ENCODE data around the gene KRT12. TPM values are rescaled to one million over a fixed set of nuclear protein-coding genes. Genes with fewer than 3 reads are reported as not detected.

The KRT12 gene
- polyA plus RNA-seq, 3 donors = 0.19 to 0.36 TPM; not detected in 1

DNA sequence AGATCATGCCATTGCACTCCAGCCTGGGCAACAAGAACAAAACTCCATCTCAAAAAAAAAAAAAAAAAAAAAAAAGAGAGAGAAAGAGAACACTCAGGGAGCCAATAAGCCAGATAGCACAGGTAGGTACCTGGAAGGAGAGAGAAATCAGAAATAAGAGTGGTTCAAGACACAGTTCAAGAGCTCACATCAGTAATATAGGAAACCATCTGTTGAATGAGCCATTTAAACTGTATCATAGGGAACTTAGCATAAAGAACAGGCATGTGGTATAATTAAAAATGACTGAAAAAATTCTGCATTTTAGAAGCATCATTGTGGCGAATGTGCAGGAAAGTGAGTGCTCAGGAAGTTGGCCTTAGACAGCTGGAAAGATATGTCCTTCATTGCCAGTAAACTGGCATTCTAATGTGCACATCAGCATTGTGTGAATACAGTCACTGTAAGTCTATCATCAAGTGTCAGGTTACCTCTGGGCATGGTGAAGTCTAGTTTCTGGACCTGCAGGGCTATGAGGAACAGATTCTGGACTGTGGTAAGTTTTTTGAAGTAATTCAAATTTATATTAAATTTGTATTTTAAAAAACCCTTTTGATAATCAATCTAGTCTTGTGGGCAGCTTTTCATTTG lies 20.4 kb downstream of the KRT12 start:
- DNase-seq = peak; percentile 3

DNA sequence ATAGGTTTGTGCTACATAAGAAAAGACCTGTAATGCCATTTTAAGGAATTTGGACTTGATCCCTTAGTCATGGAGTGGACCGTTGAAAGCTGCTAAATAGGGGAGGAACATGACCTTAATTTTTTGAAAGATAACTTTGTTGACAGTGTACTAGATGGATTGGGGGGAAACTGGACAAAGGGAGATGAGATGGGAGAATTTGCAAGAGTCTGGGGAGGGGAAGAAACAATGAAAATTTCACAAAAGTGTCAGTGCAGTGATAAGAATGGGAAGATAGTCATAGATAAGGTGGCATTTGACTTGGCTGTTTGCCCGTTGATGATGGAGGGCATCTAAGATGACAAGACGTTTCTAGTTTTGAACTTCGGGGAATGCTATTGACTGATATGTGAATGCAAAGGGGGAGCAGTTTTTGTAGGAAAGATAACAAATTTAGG lies 22.3 kb downstream of the KRT12 start:
- no peak for DNase-seq

- no peak for DNase-seq
These were observed 23.8 kb downstream of the KRT12 start for GRCh38 chr17:40843242-40843641.

GRCh38 chr17:40841246-40841645 lies 25.8 kb downstream of the KRT12 start:
- DNase-seq = no peak

DNA sequence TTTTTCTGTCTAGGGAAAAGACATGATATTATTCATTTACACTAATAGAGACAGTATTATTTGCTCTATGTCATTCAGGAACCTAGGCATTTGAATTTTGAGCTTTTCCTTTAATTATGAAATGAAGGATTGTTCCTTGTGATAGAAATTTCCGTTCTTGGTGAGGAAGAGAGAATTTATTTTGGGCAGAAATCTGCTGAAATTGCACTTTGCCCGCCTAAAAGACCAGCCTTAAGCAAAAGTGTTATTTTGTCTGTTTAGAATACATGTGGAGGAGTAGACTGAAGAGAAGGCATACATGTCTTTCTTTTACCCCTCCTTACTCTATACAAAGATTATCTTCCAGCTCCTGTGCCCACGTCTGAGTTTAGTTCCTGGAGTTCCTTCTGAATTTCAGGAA lies 27.8 kb downstream of the KRT12 start:
- DNase-seq = no peak

DNA sequence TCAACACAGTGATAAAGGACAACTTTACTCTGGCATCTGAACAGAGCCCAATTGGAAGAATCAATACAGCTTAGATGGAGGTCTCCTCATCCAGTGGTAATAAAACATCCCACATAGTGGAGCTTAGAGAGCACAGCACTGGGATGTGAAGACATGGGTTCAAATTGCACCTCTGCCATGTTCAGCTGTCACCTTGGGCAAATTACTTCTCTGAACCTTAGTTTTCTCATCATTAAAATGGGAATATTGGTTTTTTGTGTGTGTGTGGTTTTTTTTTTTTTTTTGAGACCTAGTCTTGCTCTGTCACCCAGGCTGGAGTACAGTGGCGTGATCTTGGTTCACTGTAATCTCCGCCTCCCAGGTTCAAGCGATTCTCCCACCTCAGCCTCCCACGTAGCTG lies 31.0 kb downstream of the KRT12 start:
- DNase-seq = no peak

GRCh38 chr17:40833882-40834281 lies 33.1 kb downstream of the KRT12 start:
- no peak for DNase-seq

DNA sequence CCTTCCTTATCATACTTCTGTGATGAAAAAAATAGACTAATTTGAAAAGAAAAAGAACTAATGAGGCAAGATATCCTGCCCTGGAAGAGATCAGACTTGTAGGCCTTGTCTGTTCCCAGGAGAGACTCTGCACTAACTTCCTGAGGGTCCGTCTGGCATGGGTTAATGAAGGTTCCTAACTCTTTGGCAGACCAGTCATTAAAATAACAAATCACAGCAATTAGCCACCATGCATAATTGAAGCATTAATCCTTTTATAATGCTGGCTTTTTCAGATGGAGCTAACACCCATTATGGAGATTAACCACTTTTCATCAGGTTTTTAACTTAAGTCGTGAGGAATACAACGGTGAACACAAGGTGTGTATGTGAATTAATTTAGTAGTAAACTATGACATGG lies 34.2 kb downstream of the KRT12 start:
- no peak for DNase-seq

DNA sequence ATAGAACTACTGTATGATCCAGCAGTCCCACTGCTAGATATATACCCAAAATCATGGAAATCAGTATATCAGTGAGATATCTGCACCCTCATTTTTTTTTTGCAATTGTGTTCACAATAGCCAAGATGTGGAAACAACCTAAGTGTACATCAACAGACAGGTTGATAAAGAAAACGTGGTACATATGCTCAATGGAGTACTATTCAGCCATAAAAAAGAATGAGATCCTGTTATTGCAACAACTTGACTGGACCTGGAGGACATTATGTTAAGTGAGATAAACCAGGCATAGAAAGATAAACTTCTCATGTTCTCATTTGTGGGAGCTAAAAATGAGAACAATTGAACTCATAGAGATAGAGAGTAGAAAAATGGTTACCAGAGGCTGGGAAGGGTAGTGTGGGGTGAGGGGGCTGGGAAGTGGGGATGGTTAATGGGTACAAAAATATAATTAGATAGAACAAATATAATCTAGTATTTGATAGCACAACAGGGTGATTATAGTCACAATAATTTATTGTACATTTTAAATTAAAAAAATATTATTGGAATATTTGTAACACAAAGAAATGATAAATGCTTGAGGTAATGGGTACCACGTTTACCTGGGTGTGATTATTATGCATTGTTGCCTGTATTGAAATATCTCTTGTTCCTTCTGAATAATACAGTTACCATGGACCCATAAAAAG lies 36.8 kb downstream of the KRT12 start:
- DNase-seq = no peak

DNA sequence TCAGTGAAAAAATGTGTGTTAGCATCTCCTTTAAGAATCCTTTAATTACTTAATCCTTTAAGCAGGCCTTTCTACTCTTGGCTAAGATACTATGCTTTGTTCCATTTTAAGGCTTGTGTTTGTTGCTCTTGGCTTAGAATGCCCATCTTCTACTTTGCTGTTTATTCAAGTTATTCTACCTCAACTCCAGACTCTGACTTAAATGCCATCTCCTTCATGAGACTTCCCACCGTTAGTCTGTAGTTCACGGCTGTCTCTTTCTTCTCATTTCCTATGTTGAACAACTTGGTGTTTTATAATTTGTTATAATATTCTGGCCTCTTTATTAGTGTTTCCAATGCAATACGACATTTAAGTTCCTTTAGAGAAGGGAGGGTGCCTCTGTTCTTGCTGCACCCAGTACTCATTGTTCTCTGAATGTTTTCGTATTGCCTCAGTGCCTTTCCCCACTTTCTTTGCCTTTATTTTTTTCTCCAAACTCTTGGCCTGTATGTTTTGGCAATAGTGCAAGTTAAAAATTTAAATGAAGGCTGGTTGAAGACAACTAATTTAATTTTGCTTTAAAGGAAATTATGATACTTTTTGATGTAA lies 38.5 kb downstream of the KRT12 start:
- DNase-seq = no peak

GRCh38 chr17:40827746-40828453 lies 39.1 kb downstream of the KRT12 start:
- DNase-seq = no peak

DNA sequence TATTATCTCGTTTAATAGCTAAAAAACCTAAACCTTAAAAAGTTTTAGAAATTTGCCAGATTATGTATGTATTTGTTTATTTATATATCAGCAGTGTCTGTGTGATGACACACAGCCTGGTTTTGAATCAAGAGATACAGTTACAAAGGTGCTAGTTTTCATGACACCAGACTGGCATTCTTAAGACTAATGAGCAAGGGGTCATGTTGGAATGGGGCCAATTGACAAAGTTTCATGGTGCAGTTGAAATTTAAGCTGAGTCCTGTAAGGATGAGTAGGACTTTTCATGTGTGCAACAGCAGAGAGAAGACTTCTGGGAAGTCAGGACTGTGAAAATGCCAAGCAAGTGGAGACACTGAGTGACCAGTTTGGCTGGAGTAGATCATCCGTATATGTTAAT lies 41.4 kb downstream of the KRT12 start:
- peak; percentile 67 for DNase-seq

DNA sequence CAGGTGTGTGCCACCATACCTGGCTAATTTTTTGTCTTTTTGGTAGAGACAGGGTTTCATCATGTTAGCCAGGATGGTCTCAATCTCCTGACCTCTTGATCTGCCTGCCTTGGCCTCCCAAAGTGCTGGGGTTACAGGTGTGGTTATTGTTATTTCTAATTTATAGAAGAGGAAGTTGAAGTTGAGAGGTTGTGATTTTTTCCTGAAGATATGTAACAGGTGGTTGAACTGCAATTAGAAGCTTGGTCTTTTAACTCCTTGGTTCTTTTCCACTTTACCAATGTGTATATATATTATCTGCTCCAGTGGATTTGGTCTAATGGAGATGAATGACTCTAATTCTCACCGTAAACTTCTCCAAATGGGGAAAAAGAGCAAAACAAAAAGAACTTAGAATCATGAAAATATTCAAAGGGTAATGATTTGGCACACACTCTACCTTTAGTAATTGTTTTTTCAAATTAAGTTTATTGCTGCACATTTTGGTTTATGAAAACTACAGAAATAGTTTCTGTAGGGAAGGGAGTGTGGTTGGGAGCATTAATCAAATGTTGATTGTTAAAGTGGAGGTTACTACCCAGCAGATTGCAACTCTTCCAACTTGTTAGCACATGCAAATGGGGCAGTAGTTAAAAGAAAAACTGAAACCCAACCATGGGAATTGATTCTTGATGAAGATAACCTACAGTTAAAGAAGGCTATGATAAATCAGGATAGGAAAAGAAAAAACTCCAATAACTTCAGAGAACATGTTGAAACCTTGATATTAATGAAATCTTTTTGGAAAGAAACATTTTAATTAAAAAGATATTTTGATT lies 42.8 kb downstream of the KRT12 start:
- DNase-seq = no peak

GRCh38 chr17:40822132-40822812 lies 44.8 kb downstream of the KRT12 start, which contains the start of gene KRT10:
TSS of gene KRT10 (minus strand) at chr17:40822614. CDS start at chr17:40822585, 29 bp downstream.
- DNase-seq = no peak

DNA sequence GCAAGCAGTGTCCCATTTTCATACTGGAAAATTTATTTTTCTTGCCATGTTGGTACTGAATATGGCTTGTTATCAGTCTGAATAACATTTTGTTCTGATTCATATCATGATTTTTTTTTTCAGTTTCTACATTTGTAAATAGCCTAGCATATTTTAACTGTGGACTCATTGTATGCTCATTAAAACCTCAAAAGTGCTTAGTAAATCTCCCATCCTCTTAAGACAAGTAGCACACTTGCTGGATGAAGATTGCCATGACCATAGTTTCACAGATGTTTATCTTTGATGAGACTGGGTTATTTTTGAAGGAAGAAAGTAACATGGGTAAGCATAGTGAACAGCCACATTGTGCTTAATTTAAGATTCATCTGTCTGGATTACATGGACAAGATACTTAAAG lies 45.5 kb downstream of the KRT12 start:
- DNase-seq = no peak

GRCh38 chr17:40820228-40820838 lies 46.7 kb downstream of the KRT12 start:
- no peak for DNase-seq

GRCh38 chr17:40819528-40820125 lies 47.4 kb downstream of the KRT12 start:
- peak; percentile 12 for DNase-seq

DNA sequence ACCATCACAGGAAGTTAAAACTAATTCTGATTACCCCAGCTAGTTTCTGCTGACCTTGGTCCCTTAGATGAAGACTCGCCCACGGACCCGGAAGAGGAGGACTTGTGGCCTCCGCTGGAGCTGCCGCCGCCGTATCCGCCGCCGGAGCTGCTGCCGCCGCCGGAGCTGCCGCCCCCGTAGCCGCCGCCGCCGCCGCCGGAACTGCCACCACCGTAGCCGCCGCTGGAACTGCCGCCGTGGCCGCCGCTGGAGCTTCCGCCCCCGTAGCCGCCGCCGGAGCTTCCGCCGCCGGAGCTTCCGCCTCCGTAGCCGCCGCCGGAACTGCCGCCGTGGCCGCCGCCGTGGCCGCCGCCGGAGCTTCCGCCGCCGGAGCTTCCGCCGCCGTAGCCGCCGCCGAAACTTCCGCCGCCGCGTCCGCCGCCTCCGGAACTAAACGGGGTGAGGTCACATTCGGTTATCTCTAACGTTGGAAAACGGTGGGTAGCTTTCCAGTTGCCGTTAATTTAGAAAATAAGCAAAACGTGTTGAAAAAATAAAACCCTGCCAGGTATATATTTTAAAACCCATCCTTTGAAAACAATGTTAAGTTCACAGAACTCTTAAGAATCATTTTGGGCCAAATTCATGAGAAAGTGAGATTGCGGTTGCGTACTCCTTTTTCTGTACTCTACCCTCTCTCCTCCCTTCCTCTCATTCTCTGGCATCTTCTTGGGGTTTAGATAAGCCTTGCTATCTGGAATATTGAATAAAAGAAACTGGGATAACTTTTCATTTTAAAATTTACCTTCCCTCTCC lies 48.1 kb downstream of the KRT12 start:
- DNase-seq = peak; percentile 83

GRCh38 chr17:40818343-40818732 lies 48.7 kb downstream of the KRT12 start:
- DNase-seq = peak; percentile 5
